H1 (cell line): ENCODE results near the gene CAMK1G. TPM values are rescaled to one million over a fixed set of nuclear protein-coding genes. Genes with fewer than 3 reads are reported as not detected.

ENCODE experiments used
- RBBP5 ChIP-seq: IDR thresholded peaks from 2 replicates; pipeline ENCODE4 v1.7.1; 2012; ENCODE audit warnings: low read depth, mild to moderate bottlenecking, inconsistent platforms, low read length, moderate library complexity, borderline replicate concordance
- SAP30 ChIP-seq: fragments of 300-600 bp; sonication (generic); IDR thresholded peaks from 2 replicates; pipeline ENCODE4 v1.7.1; 2012; ENCODE audit warnings: low read length, moderate library complexity, mild to moderate bottlenecking, inconsistent platforms; ENCODE audit not compliant: insufficient read depth, insufficient replicate concordance
- polyA plus RNA-seq, 7 experiments: library from polyadenylated mRNA; depleted of rRNA in 3 of 7; stranded (reverse) in 5 of 7; unstranded in 2 of 7; fragments of >200 nt in 5 of 7; fragments of 200-250 nt in 2 of 7; gene quantifications; 1 replicate in 5 of 7; 2 replicates in 1 of 7; 4 replicates in 1 of 7; pipeline versions ENCODE4 v1.2.1 to v1.2.3, GENCODE V29; 2011 to 2013; ENCODE audit warnings: missing spikeins in 2 of 7, mixed read lengths in 2 of 7
- total RNA-seq: library from RNA; stranded (reverse); fragmentation: NEBNext Ultra II Directional; extraction: Animal tissue kit (Norgen Biotek cat#: 25700); gene quantifications from 2 replicates; pipeline ENCODE4 v1.2.1, GENCODE V29; 2021
- TF ChIP-seq, protein P1 (sequence below): IDR thresholded peaks from 2 replicates; pipeline ENCODE4 v1.6.1; 2012; ENCODE audit warnings: low read length, inconsistent platforms

Gene CAMK1G
- total and polyA plus RNA-seq, 2 of the 8 experiments (the other 6 are each of a cell fraction or from before 2014, with no cell fraction given), result 1.00 to 1.0 TPM

DNA sequence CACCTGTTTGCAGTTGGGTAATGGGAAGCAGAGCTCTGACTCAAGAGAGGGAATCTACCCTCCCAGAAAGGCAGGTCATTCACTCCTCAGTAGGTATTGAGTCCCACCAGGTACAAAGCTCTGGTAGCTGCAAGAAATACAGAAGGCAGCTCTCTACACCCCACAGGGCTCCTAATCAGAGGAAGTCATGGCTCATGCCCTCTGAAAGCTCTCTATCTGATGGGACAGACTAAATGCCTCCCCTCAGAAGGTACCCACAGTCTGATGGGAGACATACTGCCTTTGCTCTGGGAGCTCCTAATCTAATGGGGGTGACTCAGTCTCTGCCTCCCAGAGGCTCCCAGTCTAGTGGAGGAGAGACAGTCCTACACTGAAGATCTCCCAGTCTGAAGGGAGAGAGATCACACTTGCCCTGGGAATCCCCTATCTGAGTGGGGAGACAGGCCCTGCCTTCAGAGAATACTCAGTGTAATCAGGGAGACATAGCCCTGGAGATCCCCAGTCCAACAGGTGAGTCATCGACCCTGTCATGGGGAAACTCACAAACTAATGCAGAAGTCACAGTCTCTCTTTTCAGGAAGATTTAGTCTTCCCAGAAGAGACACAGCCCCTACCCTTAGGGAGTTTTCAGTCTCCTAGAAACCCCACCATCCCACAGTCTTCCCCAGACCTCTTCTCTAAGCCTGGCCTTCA lies 23.7 kb downstream of the CAMK1G start (continued):
- TF ChIP-seq, protein P1, sequence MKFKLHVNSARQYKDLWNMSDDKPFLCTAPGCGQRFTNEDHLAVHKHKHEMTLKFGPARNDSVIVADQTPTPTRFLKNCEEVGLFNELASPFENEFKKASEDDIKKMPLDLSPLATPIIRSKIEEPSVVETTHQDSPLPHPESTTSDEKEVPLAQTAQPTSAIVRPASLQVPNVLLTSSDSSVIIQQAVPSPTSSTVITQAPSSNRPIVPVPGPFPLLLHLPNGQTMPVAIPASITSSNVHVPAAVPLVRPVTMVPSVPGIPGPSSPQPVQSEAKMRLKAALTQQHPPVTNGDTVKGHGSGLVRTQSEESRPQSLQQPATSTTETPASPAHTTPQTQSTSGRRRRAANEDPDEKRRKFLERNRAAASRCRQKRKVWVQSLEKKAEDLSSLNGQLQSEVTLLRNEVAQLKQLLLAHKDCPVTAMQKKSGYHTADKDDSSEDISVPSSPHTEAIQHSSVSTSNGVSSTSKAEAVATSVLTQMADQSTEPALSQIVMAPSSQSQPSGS, result no peak
- TF ChIP-seq SAP30 (no peak), RBBP5 (no peak)
